Inflammatory macrophage treated with lipopolysaccharide for 1 hour (primary cell): ENCODE measurements around the gene OVOL1.
A peak's percentile ranks its signal among the peaks of the same experiment; 100 is the strongest.
"Not testable (repeated sequence)": the region's sequence is repeated elsewhere in the genome, so short reads cannot be mapped to it uniquely, and the experiment has no call there.

ENCODE experiments used
- DNase-seq, 2 donors: peaks; one replicate each; pipeline ENCODE4 v3.0.0-alpha.2; 2020 to 2022

The OVOL1 gene

GRCh38 chr11:65817835-65818680 is 31.2 kb downstream of the OVOL1 start:
- DNase-seq, result peak; percentile 89 to 98

DNA sequence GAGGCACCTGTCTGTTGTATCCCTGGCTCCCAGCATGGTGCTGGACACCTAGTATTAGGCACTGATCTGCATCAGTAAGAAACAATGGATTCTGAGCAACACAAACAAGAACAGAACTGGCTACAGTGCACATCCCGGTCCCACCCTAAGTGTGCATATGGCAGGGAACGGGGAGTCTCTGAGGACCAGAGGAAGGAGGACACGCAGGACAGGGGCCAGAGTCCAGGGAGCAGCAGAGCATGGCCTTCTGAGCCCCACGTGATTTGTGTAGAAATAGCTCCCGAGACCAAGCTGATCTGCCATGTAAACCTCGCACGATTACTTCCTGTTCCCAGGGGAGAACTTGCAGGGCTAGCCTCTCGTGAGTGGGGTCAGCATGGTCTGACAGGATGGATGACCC is 34.2 kb downstream of the OVOL1 start:
- DNase-seq, result peak; percentile 17 to 51

- no peak for DNase-seq
Measured at GRCh38 chr11:65822776-65823528, 36.1 kb downstream of the OVOL1 start.

GRCh38 chr11:65826984-65827735 is 40.3 kb downstream of the OVOL1 start:
- no peak for DNase-seq

DNA sequence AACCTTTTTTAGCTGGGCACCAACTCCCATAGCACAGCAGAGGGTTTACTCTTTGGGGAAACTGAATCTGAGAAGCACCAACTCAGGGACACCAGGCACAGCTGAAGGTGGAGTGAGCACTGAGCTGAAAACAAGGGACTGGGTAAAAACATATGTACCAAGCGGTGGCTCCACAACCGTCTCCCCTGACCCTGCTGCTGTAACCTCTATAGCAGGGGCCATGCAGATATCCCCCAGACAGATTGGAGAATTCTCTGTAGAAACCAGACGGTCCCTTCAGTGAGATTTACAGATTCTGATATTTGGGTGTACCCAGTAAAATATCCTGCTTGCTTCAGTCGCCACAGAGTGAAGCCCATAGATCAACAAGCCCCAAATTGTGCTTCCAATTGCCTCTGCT is 42.6 kb downstream of the OVOL1 start:
- no peak for DNase-seq

DNA sequence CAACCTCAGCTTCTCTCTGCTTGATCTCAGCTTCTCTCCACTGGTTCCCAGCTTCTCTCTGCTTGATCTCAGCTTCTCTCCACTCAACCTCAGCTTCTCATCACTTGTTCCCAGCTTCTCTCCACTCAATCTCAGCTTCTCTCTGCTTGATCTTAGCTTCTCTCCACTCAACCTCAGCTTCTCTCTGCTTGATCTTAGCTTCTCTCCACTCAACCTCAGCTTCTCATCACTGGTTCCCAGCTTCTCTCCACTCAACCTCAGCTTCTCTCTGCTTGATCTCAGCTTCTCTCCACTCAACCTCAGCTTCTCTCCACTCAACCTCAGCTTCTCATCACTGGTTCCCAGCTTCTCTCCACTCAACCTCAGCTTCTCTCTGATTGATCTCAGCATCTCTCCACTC is 45.4 kb downstream of the OVOL1 start:
- DNase-seq, result not testable (repeated sequence)

DNA sequence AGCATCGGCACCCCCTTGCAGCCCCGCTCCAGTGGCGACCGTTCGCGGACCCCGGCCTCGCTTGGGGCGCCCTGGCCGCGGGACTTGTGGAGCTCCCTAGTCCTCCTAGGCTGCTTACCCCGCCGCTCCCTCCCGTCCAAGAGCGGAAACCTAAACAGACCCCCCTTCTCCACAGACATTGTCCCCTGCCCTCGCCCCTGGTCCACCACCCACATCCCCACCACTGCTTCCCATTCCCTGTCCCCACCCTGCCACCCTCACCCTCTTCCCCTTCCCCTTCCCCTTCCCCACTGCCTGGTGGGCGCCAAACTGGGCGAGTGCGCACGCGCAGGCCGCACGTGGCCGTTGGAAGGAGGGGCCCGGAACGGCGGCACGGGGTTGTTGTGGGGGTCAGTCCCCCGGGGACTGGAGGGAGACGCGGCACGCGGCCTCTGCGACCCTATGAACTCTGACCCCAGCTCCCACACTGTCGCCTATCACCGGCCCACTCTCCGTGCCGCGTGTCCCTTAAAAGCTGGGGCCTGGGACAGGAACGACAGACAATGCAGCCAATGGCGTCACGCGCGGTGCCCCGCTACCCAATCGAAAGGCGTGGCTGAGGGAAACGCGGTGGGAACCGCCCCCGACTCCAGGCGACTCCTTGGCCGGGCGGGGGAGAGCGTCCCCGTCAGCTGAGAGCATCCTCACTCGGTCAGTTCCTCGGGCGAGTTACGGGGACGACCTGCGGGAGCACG is 46.6 kb downstream of the OVOL1 start, which contains the start of gene SNX32:
TSS of gene SNX32 (plus strand) at position 667 of the 734 bp plus-strand sequence. CDS start 103 bp downstream, outside the sequence.
- peak; percentile 85 to 98 for DNase-seq

DNA sequence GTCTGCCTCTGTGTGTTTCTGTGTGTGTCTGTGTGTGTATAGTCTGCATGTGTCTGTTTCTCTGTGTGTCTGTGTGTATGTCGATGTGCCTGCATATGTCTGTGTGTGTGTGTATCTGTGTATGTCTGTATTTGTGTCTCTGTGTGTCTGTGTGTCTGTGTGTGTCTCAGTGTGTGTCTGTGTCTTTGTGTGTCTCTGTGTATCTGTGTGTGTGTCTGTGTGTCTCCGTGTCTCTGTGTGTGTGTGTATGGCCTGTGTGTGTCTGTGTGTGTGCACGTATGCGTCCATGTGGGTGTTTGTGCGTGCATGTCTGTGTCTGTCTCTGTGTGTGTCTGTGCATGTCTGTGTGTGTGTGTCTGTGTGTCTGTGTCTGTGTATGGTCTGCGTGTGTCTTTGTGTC is 47.3 kb downstream of the OVOL1 start:
- no peak for DNase-seq

- DNase-seq, result no peak
Measured at GRCh38 chr11:65842144-65842543, 55.3 kb downstream of the OVOL1 start.

DNA sequence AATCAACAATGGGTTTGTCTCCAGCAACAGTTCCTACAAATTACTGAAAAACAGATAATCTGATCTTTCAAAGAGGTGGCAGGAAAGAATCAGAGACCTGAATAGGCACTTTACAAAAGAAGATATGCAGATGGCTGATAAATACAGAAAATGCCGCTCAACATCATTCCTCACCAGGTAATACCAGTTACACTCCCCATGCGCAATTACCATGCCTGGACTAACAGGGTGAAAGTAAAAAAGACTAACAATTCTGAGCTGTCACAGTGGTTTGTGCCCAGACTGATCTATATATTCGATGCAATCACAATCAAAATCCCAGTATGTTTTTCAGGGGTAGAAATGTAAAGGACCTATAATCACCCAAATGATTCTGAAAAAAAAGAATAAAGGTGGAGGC is 56.9 kb downstream of the OVOL1 start:
- no peak for DNase-seq

- DNase-seq, result no peak
Measured at GRCh38 chr11:65844231-65844872, 57.5 kb downstream of the OVOL1 start.
